Measurements from ENCODE around the gene TANK. TPM values are rescaled to one million over a fixed set of nuclear protein-coding genes. Genes with fewer than 3 reads are reported as not detected.

Gene TANK
- total and polyA plus RNA-seq, 2 of the 8 experiments (the other 6 are each of a cell fraction or from before 2014, with no cell fraction given), result 7.0 to 26.1 TPM

GRCh38 chr2:161243905-161244304, 83.7 kb downstream of the TANK start:
- 52% methylated on average over 5 of the region's 5 CpGs; no CpG with 5 or more reads in 1 of the 2 experiments for WGBS, 2 experiments (ENCODE audit: extremely low coverage in 1 of 2, insufficient coverage in 1 of 2, insufficient read length in 1 of 2, insufficient replicate concordance in 2 of 2, low coverage in 1 of 2, low lambda C conversion rate in 2 of 2, missing lambda C conversion rate in 1 of 2)
- H3K79me2 ChIP-seq (ENCODE audit: control insufficient read depth in 1 of 2, insufficient read depth in 2 of 2, low read length in 2 of 2), result no peaks in the 10 kb centered on the region
- no peak overlapping the region for H3K18ac ChIP-seq (ENCODE audit: extremely low read depth, low read length)
- H3K23me2 ChIP-seq (ENCODE audit: low read depth, low read length), result peaks cover 8% of the 10 kb centered on the region; the same call in 1 of the 2 replicates
- no peak overlapping the region for H3K14ac ChIP-seq (ENCODE audit: insufficient read length)
- H2BK20ac ChIP-seq (ENCODE audit: low read length), result no peak overlapping the region
- H4K91ac ChIP-seq (replicated peaks; ENCODE audit: insufficient read length, low read length), result no peak overlapping the region
- H2BK12ac ChIP-seq (ENCODE audit: low read depth, low read length), result no peak overlapping the region
- CTCF ChIA-PET (ENCODE audit: partially characterized antibody), result no interaction called here
- DNase-seq (ENCODE audit: low read depth in 1 of 2, low spot score in 2 of 2), result no peak
- H4K20me1 ChIP-seq (replicated peaks in 1 of 2; ENCODE audit: control insufficient read depth in 1 of 2, insufficient read depth in 2 of 2, low read length in 2 of 2), result no peaks in the 10 kb centered on the region
- H3K56ac ChIP-seq (replicated peaks; ENCODE audit: insufficient read length, low read depth, low read length), result no peak overlapping the region
- H3K4me1 ChIP-seq (replicated peaks in 1 of 4; ENCODE audit: control insufficient read depth in 3 of 4, insufficient read depth in 4 of 4, low read length in 3 of 4), result peaks cover 5 to 7% (median 6%) of the 10 kb centered on the region in 4 experiments; a peak in 5 of 7 replicates
- no peak overlapping the region for H3K27ac ChIP-seq (ENCODE audit: low read depth, low read length)
- H3K4ac ChIP-seq (replicated peaks; ENCODE audit: insufficient read length, low read depth, low read length), result no peak overlapping the region
- POLR2A ChIA-PET (ENCODE audit: partially characterized antibody), result interaction anchor here (0.7 to 1.4 kb wide), 2 partner anchors 8 to 28 kb away, joined by 3 read pairs; no protein-coding TSS in a partner anchor
- FAIRE-seq, result no peak
- H2AFZ ChIP-seq (ENCODE audit: low read length), result no peak overlapping the region
- H3K36me3 ChIP-seq (ENCODE audit: control insufficient read depth in 2 of 4, insufficient read depth in 4 of 4, low read length in 3 of 4), result no peaks in the 10 kb centered on the region
- peak overlapping the region; percentile 61 to 83; a peak in 3 of 4 replicates for H3K4me2 ChIP-seq (ENCODE audit: insufficient read depth in 1 of 2, low read depth in 2 of 2, low read length in 2 of 2)
- H2BK5ac ChIP-seq (ENCODE audit: low read depth, low read length), result no peak overlapping the region
- H3K4me3 ChIP-seq (ENCODE audit: extremely low read depth in 1 of 4, insufficient read depth in 2 of 4, low read depth in 3 of 4, low read length in 4 of 4), result peak overlapping the region in 3 of 4 experiments; percentile 41 to 60 (median 51); a peak in 4 of 8 replicates
- no peak overlapping the region for H4K5ac ChIP-seq (ENCODE audit: insufficient read length, low read depth, low read length)
- H3K9me3 ChIP-seq (ENCODE audit: insufficient read depth in 2 of 2, low read depth in 1 of 2, low read length in 1 of 2), result no peaks in the 10 kb centered on the region
- no peak overlapping the region for H4K8ac ChIP-seq (ENCODE audit: extremely low read depth, insufficient read depth, low read length)
- peaks cover 1 to 29% (median 8%) of the 10 kb centered on the region in 4 experiments; a peak in 5 of 7 replicates for H3K27me3 ChIP-seq (replicated peaks in 1 of 4; ENCODE audit: control insufficient read depth in 3 of 4, extremely low read depth in 1 of 4, insufficient read depth in 3 of 4, low read length in 3 of 4)
- no peak overlapping the region for H2BK120ac ChIP-seq (replicated peaks; ENCODE audit: low read depth, low read length)
- H2AK5ac ChIP-seq (ENCODE audit: low read depth, low read length), result no peak overlapping the region
- H3K23ac ChIP-seq (ENCODE audit: insufficient read length), result no peak overlapping the region
- H3K79me1 ChIP-seq (ENCODE audit: low read depth, low read length), result no peaks in the 10 kb centered on the region
- H2BK15ac ChIP-seq (ENCODE audit: low read length), result no peak overlapping the region
- H3K9ac ChIP-seq (replicated peaks in 1 of 4; ENCODE audit: extremely low read depth in 1 of 4, low read depth in 3 of 4, low read length in 3 of 4), result no peak overlapping the region
- no peak for TF ChIP-seq TEAD4 (IDR thresholded peaks at IDR 0.05; ENCODE audit: low read depth, low read length)
- TF ChIP-seq TAF1 (IDR thresholded peaks at IDR 0.05; ENCODE audit: low read depth, low read length), result no peak
- no peak for TF ChIP-seq TCF12 (IDR thresholded peaks at IDR 0.05; ENCODE audit: low read depth, low read length)
- no peak for TF ChIP-seq CTCF (IDR thresholded peaks at IDR 0.05; ENCODE audit: control extremely low read depth in 1 of 3, insufficient read depth in 1 of 3, low read depth in 1 of 3, low read length in 3 of 3)
- no peak for TF ChIP-seq EZH2 (IDR thresholded peaks at IDR 0.05; ENCODE audit: low read depth, low read length, severe bottlenecking)
- no peak for TF ChIP-seq CHD1 (IDR thresholded peaks at IDR 0.05; ENCODE audit: low read depth, low read length)
- TF ChIP-seq POLR2AphosphoS5 (IDR thresholded peaks at IDR 0.05; ENCODE audit: low read depth, low read length), result no peak
- TF ChIP-seq KDM4A (IDR thresholded peaks at IDR 0.05; ENCODE audit: low read depth, low read length, severe bottlenecking), result no peak

Measured in H1 (cell line).